Neutrophil (primary cell): Measurements from ENCODE around the gene ARPIN.

Experiments used
- H3K27ac ChIP-seq: fragments of 200-600 bp; sonication (generic); 2 replicates; pipeline ENCODE4 v1.5.1; 2016; ENCODE audit warnings: mild to moderate bottlenecking, moderate library complexity
- H3K27me3 ChIP-seq: fragments of 200-600 bp; sonication (generic); 2 replicates; pipeline ENCODE4 v1.6.0; 2016; ENCODE audit warnings: mild to moderate bottlenecking
- H3K36me3 ChIP-seq: fragments of 200-600 bp; sonication (generic); 2 replicates; pipeline ENCODE4 v1.5.1; 2017
- H3K4me1 ChIP-seq, 2 experiments: fragments of 200-600 bp in 1 of 2; sonication (generic) in 1 of 2; 1 replicate in 1 of 2; 2 replicates in 1 of 2; pipeline versions ENCODE4 v1.5.1 to v1.6.1; 2013 to 2016; ENCODE audit warnings: low read depth in 1 of 2, low read length in 1 of 2, mild to moderate bottlenecking in 1 of 2, moderate library complexity in 1 of 2; ENCODE audit not compliant: control insufficient read depth in 1 of 2, insufficient read depth in 1 of 2
- H3K4me3 ChIP-seq, 2 experiments: fragments of 200-600 bp in 1 of 2; sonication (generic) in 1 of 2; 1 replicate in 1 of 2; 2 replicates in 1 of 2; pipeline ENCODE4 v1.5.1; 2013 to 2016; ENCODE audit warnings: low read depth in 1 of 2, low read length in 1 of 2, mild to moderate bottlenecking in 1 of 2, moderate library complexity in 1 of 2
- H3K9me3 ChIP-seq: fragments of 200-600 bp; sonication (generic); 2 replicates; pipeline ENCODE4 v1.5.1; 2016
- TF ChIP-seq, protein P1 (sequence below): fragments of 200-600 bp; sonication (generic); IDR thresholded peaks from 2 replicates; pipeline ENCODE4 v1.5.1; 2016; ENCODE audit warnings: antibody characterized with exemption

ARPIN gene

DNA sequence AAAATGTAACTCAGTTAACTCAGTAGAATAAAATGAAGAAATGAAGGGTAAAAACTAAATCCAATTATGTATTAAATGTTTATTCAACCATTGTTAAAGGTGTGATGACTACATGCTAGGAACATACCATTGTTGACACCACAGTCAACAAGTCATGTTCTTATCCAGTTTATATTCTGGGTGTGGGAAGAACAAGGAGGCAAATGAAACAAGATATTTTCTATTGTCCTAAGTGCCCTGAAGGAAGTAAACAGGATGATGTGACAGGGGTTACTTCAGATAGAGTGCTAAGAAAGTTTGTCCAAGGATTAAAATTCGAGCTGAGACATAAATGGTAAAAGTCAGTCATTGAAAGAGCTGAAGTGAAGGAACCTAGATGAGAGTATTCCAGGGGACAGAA lies 32.0 kb downstream of the ARPIN start:
- no peaks in the 10 kb centered on the region for H3K36me3 ChIP-seq

DNA sequence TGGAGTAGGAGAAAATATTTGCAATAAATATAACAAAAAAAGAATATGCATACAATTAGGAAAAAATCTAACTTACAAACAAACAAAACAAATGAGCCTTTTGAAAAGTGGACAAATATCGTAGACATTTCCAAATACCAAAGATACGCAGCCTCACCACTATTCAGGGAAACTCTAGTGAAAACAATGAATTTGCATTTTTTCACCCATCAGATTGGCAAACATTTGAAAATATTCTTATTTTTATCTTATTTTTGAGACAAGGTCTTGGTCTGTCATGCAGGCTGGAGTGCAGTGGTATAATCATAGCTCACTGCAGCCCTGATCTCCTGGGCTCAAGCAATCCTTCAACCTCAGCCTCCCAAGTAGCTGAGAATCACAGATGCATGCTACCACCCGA lies 34.4 kb downstream of the ARPIN start:
- Histone ChIP-seq H3K36me3 (no peaks in the 10 kb centered on the region), H3K4me1 (peaks cover 48 to 49% of the 10 kb centered on the region in 2 experiments), H3K9me3 (no peaks in the 10 kb centered on the region), H3K27me3 (no peaks in the 10 kb centered on the region), H3K27ac (peak overlapping the region; percentile 95), H3K4me3 (peak overlapping the region in 1 of 2 experiments; percentile 32)
- TF ChIP-seq, protein P1, sequence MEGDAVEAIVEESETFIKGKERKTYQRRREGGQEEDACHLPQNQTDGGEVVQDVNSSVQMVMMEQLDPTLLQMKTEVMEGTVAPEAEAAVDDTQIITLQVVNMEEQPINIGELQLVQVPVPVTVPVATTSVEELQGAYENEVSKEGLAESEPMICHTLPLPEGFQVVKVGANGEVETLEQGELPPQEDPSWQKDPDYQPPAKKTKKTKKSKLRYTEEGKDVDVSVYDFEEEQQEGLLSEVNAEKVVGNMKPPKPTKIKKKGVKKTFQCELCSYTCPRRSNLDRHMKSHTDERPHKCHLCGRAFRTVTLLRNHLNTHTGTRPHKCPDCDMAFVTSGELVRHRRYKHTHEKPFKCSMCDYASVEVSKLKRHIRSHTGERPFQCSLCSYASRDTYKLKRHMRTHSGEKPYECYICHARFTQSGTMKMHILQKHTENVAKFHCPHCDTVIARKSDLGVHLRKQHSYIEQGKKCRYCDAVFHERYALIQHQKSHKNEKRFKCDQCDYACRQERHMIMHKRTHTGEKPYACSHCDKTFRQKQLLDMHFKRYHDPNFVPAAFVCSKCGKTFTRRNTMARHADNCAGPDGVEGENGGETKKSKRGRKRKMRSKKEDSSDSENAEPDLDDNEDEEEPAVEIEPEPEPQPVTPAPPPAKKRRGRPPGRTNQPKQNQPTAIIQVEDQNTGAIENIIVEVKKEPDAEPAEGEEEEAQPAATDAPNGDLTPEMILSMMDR = no peak

More for the DNA sequence above, 32.0 kb downstream of the ARPIN start:
- Histone ChIP-seq H3K4me3 (no peak overlapping the region), H3K9me3 (no peaks in the 10 kb centered on the region), H3K4me1 (peaks cover 51 to 58% of the 10 kb centered on the region in 2 experiments), H3K27me3 (no peaks in the 10 kb centered on the region), H3K27ac (peak overlapping the region; percentile 37)
- TF ChIP-seq, protein P1 = no peak

DNA sequence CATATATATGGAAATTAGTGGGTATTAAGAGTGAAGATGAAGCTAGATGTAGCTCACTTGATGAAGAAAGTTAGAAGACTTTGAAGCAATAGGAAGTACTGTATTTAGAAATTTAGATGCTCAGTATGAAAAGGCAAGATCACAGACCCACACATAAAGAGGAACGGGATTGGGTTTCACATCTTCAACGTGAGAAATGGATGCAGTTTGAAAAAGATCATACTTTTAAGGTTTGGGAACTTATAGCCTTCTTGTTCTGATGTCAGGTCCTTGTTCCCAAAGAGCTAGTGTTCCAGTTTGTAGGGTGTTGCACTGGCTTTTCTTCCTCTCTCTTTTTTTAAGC lies 35.7 kb downstream of the ARPIN start:
- Histone ChIP-seq H3K4me1 (peaks cover 47 to 49% of the 10 kb centered on the region in 2 experiments), H3K27me3 (no peaks in the 10 kb centered on the region), H3K4me3 (peak overlapping the region; percentile 32 to 46), H3K9me3 (no peaks in the 10 kb centered on the region), H3K27ac (peak overlapping the region; percentile 95), H3K36me3 (no peaks in the 10 kb centered on the region)
- TF ChIP-seq, protein P1 = no peak

DNA sequence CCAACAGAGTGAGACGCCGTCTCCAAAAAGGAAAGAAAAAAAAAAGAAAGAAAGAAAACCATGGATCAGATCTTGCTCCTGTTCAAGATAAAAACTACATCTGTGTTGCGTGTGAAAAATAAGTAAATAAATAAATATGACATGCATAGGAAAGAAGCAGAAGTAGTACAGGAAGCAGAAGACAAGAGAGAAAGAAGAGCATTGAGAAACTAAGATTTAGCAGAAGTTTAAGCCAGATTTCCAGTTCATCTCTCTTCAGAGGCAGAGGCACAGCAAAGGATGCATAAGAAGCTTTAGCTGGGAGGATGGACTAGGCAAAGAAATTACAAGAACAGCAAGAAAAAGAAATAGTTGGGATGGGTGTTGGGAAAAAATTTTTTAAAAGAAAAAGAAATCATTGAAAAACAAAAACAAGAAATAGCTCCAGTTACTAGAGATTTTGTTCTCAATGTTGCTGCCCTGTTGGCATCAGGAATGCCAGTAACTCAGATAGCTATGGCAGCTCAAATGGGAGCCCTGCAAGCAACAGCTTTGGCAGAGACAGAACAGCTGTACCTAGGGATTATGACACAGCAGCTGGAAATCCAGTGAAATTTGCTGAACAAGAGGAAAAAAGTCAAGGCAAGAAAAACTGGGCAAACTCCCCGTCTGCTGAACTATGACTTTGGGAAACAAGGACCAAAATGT lies 36.2 kb downstream of the ARPIN start:
- peaks cover 47 to 49% of the 10 kb centered on the region in 2 experiments for H3K4me1 ChIP-seq
- H3K4me3 ChIP-seq = peak overlapping the region; percentile 32 to 46
- H3K9me3 ChIP-seq = no peaks in the 10 kb centered on the region
- H3K36me3 ChIP-seq = peaks cover 2% of the 10 kb centered on the region
- no peaks in the 10 kb centered on the region for H3K27me3 ChIP-seq
- TF ChIP-seq, protein P1 = no peak
- peak overlapping the region; percentile 95 for H3K27ac ChIP-seq

DNA sequence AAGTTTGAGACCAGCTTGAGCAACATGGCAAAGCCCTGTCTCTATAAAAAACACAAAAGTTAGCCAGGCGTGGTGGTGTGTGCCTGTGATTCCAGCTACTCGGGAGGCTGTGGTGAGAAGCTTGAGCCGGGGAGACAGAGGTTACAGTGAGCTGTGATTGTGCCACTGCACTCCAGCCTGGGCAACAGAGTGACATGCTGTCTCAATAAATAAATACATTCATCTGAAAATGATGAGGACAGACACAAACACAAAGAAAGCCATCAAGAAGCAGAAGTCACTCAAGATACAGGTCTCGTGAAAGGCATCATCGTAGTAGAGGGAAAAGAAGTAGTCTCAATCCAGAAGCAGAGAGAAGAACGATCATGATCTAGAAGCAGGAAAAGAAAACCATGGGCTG lies 37.0 kb downstream of the ARPIN start:
- Histone ChIP-seq H3K36me3 (peaks cover 8% of the 10 kb centered on the region), H3K9me3 (no peaks in the 10 kb centered on the region), H3K27me3 (no peaks in the 10 kb centered on the region), H3K4me1 (peaks cover 47 to 51% of the 10 kb centered on the region in 2 experiments), H3K4me3 (peak overlapping the region; percentile 32 to 46), H3K27ac (peak overlapping the region; percentile 95)
- TF ChIP-seq, protein P1 = no peak
